Vagina (tissue), 2 donors: Measurements from ENCODE around the gene PLEKHF1.

Experiments used
- CTCF ChIP-seq, 3 experiments: fragments of 450-650 bp in 2 of 3; fragments of 200-600 bp in 1 of 3; sonication (generic) in 1 of 3; IDR thresholded peaks; one replicate each; pipeline ENCODE4 v1.5.1; 2017 to 2019; ENCODE audit warnings: antibody characterized with exemption in 3 of 3, mild to moderate bottlenecking in 2 of 3, moderate library complexity in 2 of 3
- POLR2A ChIP-seq, 2 donors: fragments of 450-650 bp; IDR thresholded peaks; one replicate each; pipeline ENCODE4 v1.6.1; 2017; ENCODE audit warnings: antibody characterized with exemption in 2 of 2, mild to moderate bottlenecking in 2 of 2, moderate library complexity in 2 of 2
- POLR2AphosphoS5 ChIP-seq, 2 donors: sonication (generic); formaldehyde crosslinking; IDR thresholded peaks; one replicate each; pipeline ENCODE4 v1.9.0; 2017; ENCODE audit warnings: antibody characterized with exemption in 2 of 2, mild to moderate bottlenecking in 2 of 2, low read depth in 1 of 2; ENCODE audit not compliant: insufficient read depth in 1 of 2

GRCh38 chr19:29667901-29668341 is 2.7 kb downstream of the PLEKHF1 start:
- no peak for TF ChIP-seq CTCF (IDR thresholded peaks at IDR 0.05)
- TF ChIP-seq POLR2AphosphoS5 (IDR thresholded peaks at IDR 0.05; ENCODE audit: insufficient read depth in 1 of 2, low read depth in 1 of 2), result peak in 1 of 2 donors; percentile 21
- no peak for TF ChIP-seq POLR2A (IDR thresholded peaks at IDR 0.05)
